HEK293T (cell line): ENCODE measurements around the gene MAP2K1.

Experiments used
- BHLHE40 ChIP-seq: fragments of 450-650 bp; IDR thresholded peaks from 2 replicates; pipeline ENCODE4 v1.6.1; 2016; ENCODE audit warnings: mild to moderate bottlenecking, moderate library complexity, borderline replicate concordance
- HDGF ChIP-seq: fragments of 450-650 bp; IDR thresholded peaks from 2 replicates; pipeline ENCODE4 v1.6.1; 2017; ENCODE audit warnings: antibody characterized with exemption, borderline replicate concordance
- SP1 ChIP-seq: fragments of 450-650 bp; IDR thresholded peaks from 2 replicates; pipeline ENCODE4 v1.6.1; 2017
- SUZ12 ChIP-seq: fragments of 450-650 bp; IDR thresholded peaks from 2 replicates; pipeline ENCODE4 v1.6.1; 2016; ENCODE audit warnings: mild to moderate bottlenecking

GRCh38 chr15:66462627-66463026 lies 75.9 kb downstream of the MAP2K1 start:
- TF ChIP-seq SP1 (no peak), BHLHE40 (no peak), HDGF (no peak), SUZ12 (no peak)
